Regular cardiac myocyte (primary cell): ENCODE data around the gene ATP13A5. TPM values are rescaled to one million over a fixed set of nuclear protein-coding genes. Genes with fewer than 3 reads are reported as not detected.

ENCODE experiments used
- total RNA-seq: library from RNA; depleted of rRNA; stranded (reverse); fragments of >200 nt; gene quantifications from 2 replicates; pipeline ENCODE4 v1.2.3, GENCODE V29; 2014

Gene ATP13A5, protein sequence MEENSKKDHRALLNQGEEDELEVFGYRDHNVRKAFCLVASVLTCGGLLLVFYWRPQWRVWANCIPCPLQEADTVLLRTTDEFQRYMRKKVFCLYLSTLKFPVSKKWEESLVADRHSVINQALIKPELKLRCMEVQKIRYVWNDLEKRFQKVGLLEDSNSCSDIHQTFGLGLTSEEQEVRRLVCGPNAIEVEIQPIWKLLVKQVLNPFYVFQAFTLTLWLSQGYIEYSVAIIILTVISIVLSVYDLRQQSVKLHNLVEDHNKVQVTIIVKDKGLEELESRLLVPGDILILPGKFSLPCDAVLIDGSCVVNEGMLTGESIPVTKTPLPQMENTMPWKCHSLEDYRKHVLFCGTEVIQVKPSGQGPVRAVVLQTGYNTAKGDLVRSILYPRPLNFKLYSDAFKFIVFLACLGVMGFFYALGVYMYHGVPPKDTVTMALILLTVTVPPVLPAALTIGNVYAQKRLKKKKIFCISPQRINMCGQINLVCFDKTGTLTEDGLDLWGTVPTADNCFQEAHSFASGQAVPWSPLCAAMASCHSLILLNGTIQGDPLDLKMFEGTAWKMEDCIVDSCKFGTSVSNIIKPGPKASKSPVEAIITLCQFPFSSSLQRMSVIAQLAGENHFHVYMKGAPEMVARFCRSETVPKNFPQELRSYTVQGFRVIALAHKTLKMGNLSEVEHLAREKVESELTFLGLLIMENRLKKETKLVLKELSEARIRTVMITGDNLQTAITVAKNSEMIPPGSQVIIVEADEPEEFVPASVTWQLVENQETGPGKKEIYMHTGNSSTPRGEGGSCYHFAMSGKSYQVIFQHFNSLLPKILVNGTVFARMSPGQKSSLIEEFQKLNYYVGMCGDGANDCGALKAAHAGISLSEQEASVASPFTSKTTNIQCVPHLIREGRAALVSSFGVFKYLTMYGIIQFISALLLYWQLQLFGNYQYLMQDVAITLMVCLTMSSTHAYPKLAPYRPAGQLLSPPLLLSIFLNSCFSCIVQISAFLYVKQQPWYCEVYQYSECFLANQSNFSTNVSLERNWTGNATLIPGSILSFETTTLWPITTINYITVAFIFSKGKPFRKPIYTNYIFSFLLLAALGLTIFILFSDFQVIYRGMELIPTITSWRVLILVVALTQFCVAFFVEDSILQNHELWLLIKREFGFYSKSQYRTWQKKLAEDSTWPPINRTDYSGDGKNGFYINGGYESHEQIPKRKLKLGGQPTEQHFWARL
- total RNA-seq: not detected in 2 replicates

DNA sequence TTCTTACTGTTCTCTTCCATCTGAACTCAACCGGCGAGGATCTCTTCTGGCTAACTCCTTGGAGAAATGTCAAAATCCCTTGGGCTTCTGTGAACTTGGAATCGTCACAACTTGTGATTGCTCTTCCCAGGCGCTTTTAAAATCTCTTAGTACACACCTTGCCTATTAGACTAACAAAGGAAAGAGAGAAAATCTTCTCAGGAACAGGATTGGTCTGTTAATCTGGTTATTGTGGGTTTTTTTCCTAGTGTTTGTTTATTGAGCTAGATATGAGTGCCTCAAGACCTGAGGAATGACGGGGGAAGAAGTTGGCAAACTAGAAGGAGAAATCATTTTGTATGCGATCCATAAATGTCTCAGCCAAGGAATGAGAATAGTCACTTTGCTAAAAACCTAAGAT is at the start of gene ATP13A5:
Gene ATP13A5, minus strand, starts transcription at position 48 of the 400 bp plus-strand sequence. Its CDS starts 28 bp downstream, at position 20.

GRCh38 chr3:193240850-193241706 is 137.5 kb downstream of the ATP13A5 start, which contains the start of gene PLAAT1:
TSS of gene PLAAT1 (plus strand) at chr3:193241222. CDS start at chr3:193255651, 14,429 bp downstream.

Other genes with a start within 250 kb of the ATP13A5 start
- 0.56 TPM in 1 of 2 replicates, not detected in the other for gene PLAAT1, start 137.5 kb downstream of the ATP13A5 start, total RNA-seq
- 0.19 and 0.56 TPM in 2 replicates for gene ATP13A4, start 176.1 kb upstream of the ATP13A5 start, total RNA-seq
- 47.9 and 67.5 TPM in 2 replicates for gene OPA1, start 214.5 kb upstream of the ATP13A5 start, total RNA-seq